ENCODE measurements around the gene DDX28. TPM values are rescaled to one million over a fixed set of nuclear protein-coding genes. Genes with fewer than 3 reads are reported as not detected.
"Not testable (repeated sequence)": the region's sequence is repeated elsewhere in the genome, so short reads cannot be mapped to it uniquely, and the experiment has no call there.

The DDX28 gene
- total and polyA plus RNA-seq, 12 donors = 5.3 to 13.1 (median 9.5) TPM

- ATAC-seq = no peak
- intact Hi-C loops (cut with DNase I) = no loop called here
- WGBS, 2 donors = 67 to 69% methylated on average over 8 of the region's 8 CpGs
- H3K36me3 ChIP-seq = peaks cover 0 to 13% (median 0%) of the 10 kb centered on the region in 9 donors
- no peak for DNase-seq
- peaks cover 5 to 28% (median 26%) of the 10 kb centered on the region in 9 donors for H3K4me1 ChIP-seq
- no peak overlapping the region for H3K4me3 ChIP-seq
- H3K27me3 ChIP-seq = no peaks in the 10 kb centered on the region
- no peaks in the 10 kb centered on the region for H3K9me3 ChIP-seq
- H3K27ac ChIP-seq = no peak overlapping the region
- TF ChIP-seq CTCF (IDR thresholded peaks at IDR 0.05) = no peak
Measured at GRCh38 chr16:68019167-68019680, 3.8 kb downstream of the DDX28 start.

GRCh38 chr16:68015681-68016080 is 7.4 kb downstream of the DDX28 start, which contains the start of gene DPEP2NB:
TSS of gene DPEP2NB (minus strand) at chr16:68015911. CDS start at chr16:68015770, 141 bp downstream.
- DNase-seq = no peak
- Histone ChIP-seq H3K36me3 (no peaks in the 10 kb centered on the region), H3K27ac (no peak within 1 kb of the TSS), H3K27me3 (no peaks in the 10 kb centered on the region), H3K4me1 (peaks cover 0 to 15% (median 0%) of the 10 kb centered on the region in 9 donors), H3K9me3 (no peaks in the 10 kb centered on the region), H3K4me3 (no peak within 1 kb of the TSS)
- intact Hi-C loops (cut with DNase I) = no loop called here
- no peak for TF ChIP-seq CTCF (IDR thresholded peaks at IDR 0.05)
- no peak for ATAC-seq
- 87 to 88% methylated on average over 5 of the region's 5 CpGs for WGBS, 2 donors

DNA sequence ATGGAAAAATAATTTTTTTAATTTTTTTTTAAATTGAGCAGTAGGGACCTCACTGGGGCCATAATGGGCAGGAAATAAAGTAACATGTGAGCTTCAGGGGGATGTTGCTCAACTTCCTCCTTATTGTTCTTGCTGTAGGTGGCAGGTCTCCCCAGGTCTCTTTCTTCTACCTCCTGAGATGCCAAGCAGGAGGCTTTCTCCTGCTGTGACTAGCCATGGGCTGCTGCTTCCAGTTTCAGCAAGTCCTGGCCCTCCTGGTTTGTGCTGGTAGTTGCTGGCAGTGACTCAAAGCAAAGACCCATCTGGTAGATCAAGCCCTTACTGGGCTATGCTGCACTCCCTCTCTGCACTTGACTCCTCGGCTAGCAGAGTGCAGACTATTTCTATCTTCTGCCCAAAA is 9.6 kb downstream of the DDX28 start:
- ATAC-seq = peak in 2 of 8 donors; percentile 37 to 68
- Histone ChIP-seq H3K27ac (peak overlapping the region in 2 of 10 donors; percentile 22 to 82), H3K4me1 (peaks cover 0 to 15% (median 0%) of the 10 kb centered on the region in 9 donors), H3K36me3 (no peaks in the 10 kb centered on the region), H3K9me3 (no peaks in the 10 kb centered on the region), H3K27me3 (no peaks in the 10 kb centered on the region), H3K4me3 (no peak overlapping the region)
- DNase-seq = no peak
- intact Hi-C loops (cut with DNase I) = no loop called here
- 52 to 73% methylated on average over 1 of the region's 1 CpG for WGBS, 2 donors
- TF ChIP-seq CTCF (IDR thresholded peaks at IDR 0.05) = no peak

GRCh38 chr16:68009872-68010271 is 13.2 kb downstream of the DDX28 start:
- ATAC-seq; H3K4me3 ChIP-seq; H3K9me3 ChIP-seq; DNase-seq; H3K36me3 ChIP-seq; H3K27ac ChIP-seq; intact Hi-C loops (cut with DNase I); H3K27me3 ChIP-seq: not testable (repeated sequence)
- H3K4me1 ChIP-seq = peaks cover 0 to 41% (median 0%) of the 10 kb centered on the region in 9 donors
- WGBS, 2 donors = 73 to 84% methylated on average over 4 of the region's 4 CpGs

DNA sequence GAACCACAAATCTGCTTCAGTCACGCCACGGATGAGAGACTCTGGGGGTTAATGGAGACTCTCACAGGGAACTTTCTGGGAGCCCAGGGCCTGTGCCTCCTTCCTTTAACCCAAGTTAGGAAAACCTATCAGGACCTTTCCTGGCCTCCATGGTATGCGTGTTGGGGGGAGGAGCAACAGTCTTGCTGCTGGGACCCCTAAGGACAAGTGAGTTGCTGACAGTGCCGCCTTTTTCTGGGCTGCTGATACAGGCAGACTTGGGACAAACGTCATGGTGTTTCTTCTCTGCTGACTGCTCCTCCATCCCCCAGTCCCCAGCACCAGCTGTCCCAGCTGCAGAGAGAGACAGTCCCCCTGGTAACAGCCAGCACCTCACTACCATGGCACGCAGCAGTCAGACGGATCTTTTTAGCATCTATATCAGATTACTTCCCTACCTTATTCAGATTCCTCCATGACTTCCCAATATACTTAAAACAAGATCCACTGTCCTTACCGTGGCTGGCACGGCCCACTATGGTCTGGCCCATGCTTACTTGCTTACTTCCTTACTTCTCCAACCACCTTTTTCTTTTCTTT is 13.8 kb downstream of the DDX28 start:
- H3K4me3 ChIP-seq = no peak overlapping the region
- intact Hi-C loops (cut with DNase I) = no loop called here
- no peaks in the 10 kb centered on the region for H3K27me3 ChIP-seq
- no peaks in the 10 kb centered on the region for H3K36me3 ChIP-seq
- no peaks in the 10 kb centered on the region for H3K9me3 ChIP-seq
- ATAC-seq (no peak), DNase-seq (no peak)
- H3K4me1 ChIP-seq = peaks cover 0 to 47% (median 0%) of the 10 kb centered on the region in 9 donors
- H3K27ac ChIP-seq = no peak overlapping the region
- TF ChIP-seq CTCF (IDR thresholded peaks at IDR 0.05) = no peak
- WGBS, 2 donors = 55 to 62% methylated on average over 9 of the region's 9 CpGs
